Gastrocnemius medialis (tissue), 4 donors: ENCODE data around the gene KMT2B.

Experiments
- CTCF ChIP-seq, 5 experiments: fragments of 450-650 bp in 3 of 5; fragments of 200-600 bp in 2 of 5; sonication (generic) in 2 of 5; IDR thresholded peaks in 4 of 5; conservative IDR thresholded peaks in 1 of 5; 1 replicate in 4 of 5; 2 replicates in 1 of 5; pipeline ENCODE4 v1.5.1; 2016 to 2019; ENCODE audit warnings: antibody characterized with exemption in 5 of 5, mild to moderate bottlenecking in 3 of 5, moderate library complexity in 3 of 5
- POLR2A ChIP-seq, 2 donors: fragments of 450-650 bp; IDR thresholded peaks; one replicate each; pipeline ENCODE4 v1.6.1; 2017; ENCODE audit warnings: antibody characterized with exemption in 2 of 2, mild to moderate bottlenecking in 2 of 2, moderate library complexity in 2 of 2

- TF ChIP-seq CTCF (IDR thresholded peaks at IDR 0.05 in 4 of 5, conservative IDR thresholded peaks at IDR 0.05 in 1 of 5), result no peak
- no peak for TF ChIP-seq POLR2A (IDR thresholded peaks at IDR 0.05)
Observed at GRCh38 chr19:35714601-35715354, 3.0 kb upstream of the KMT2B start.
